HEK293 (cell line): ENCODE results near the gene OOSP2.

ENCODE experiments used
- CTCF ChIA-PET: fragments of 350-600 bp; formaldehyde crosslinking; extraction: SDS; loops from one replicate; lab custom pipeline; 2021; ENCODE audit warnings: antibody characterized with exemption; lab: Yijun Ruan, JAX
- POLR2A ChIA-PET: fragments of 300-600 bp; formaldehyde crosslinking; extraction: SDS; loops from one replicate; lab custom pipeline; 2020; ENCODE audit warnings: antibody characterized with exemption, inconsistent platforms; lab: Yijun Ruan, JAX
- H3K27ac ChIP-seq: fragments of 200-500 bp; sonication (Bioruptor generic); 2 replicates; pipeline ENCODE4 v1.5.1; 2014; ENCODE audit warnings: low read depth, low read length, control low read depth, inconsistent platforms; ENCODE audit errors: extremely low read depth
- H3K36me3 ChIP-seq, 2 experiments: fragments of 200-500 bp in 1 of 2; sonication (Bioruptor generic) in 1 of 2; 1 replicate in 1 of 2; 2 replicates in 1 of 2; pipeline ENCODE4 v1.5.1; 2014 to 2017; ENCODE audit warnings: inconsistent platforms in 2 of 2, low read length in 2 of 2; ENCODE audit not compliant: control insufficient read depth in 2 of 2, insufficient read depth in 1 of 2
- H3K4me1 ChIP-seq: fragments of 200-500 bp; sonication (Bioruptor generic); 2 replicates; pipeline ENCODE4 v1.5.1; 2014; ENCODE audit warnings: mild to moderate bottlenecking, low read length, inconsistent platforms; ENCODE audit not compliant: control insufficient read depth, insufficient read depth
- H3K4me3 ChIP-seq: 2 replicates; pipeline ENCODE4 v1.5.1; 2011; ENCODE audit warnings: low read depth, mild to moderate bottlenecking, control low read depth, low read length, moderate library complexity
- H3K9me3 ChIP-seq: fragments of 200-500 bp; sonication (Bioruptor generic); 2 replicates; pipeline ENCODE4 v1.5.1; 2014; ENCODE audit warnings: low read depth, low read length, inconsistent platforms; ENCODE audit not compliant: control insufficient read depth, insufficient read depth
- SP7 ChIP-seq: fragments of 450-650 bp; formaldehyde crosslinking; IDR thresholded peaks from 2 replicates; pipeline ENCODE4 v1.5.1; 2016; ENCODE audit warnings: missing biosample characterization, missing genetic modification characterization
- ZFP3 ChIP-seq: fragments of 450-650 bp; formaldehyde crosslinking; IDR thresholded peaks from 2 replicates; pipeline ENCODE4 v1.5.1; 2016; ENCODE audit warnings: low read depth, missing biosample characterization, missing genetic modification characterization
- ZNF132 ChIP-seq: fragments of 450-650 bp; formaldehyde crosslinking; IDR thresholded peaks from 2 replicates; pipeline ENCODE4 v1.5.1; 2017; ENCODE audit warnings: missing biosample characterization, missing genetic modification characterization, borderline replicate concordance
- ZNF138 ChIP-seq: fragments of 450-650 bp; formaldehyde crosslinking; IDR thresholded peaks from 2 replicates; pipeline ENCODE4 v1.5.1; 2016; ENCODE audit warnings: missing biosample characterization, missing genetic modification characterization, borderline replicate concordance
- ZNF140 ChIP-seq: fragments of 450-650 bp; formaldehyde crosslinking; IDR thresholded peaks from 2 replicates; pipeline ENCODE4 v1.5.1; 2016; ENCODE audit warnings: missing biosample characterization, missing genetic modification characterization
- ZNF174 ChIP-seq: fragments of 450-650 bp; formaldehyde crosslinking; IDR thresholded peaks from 2 replicates; pipeline ENCODE4 v1.5.0; 2017; ENCODE audit warnings: missing biosample characterization, mild to moderate bottlenecking, missing genetic modification characterization
- ZNF223 ChIP-seq: fragments of 450-650 bp; formaldehyde crosslinking; IDR thresholded peaks from 2 replicates; pipeline ENCODE4 v1.5.1; 2016; ENCODE audit warnings: missing biosample characterization, missing genetic modification characterization
- ZNF24 ChIP-seq: fragments of 450-650 bp; formaldehyde crosslinking; IDR thresholded peaks from 2 replicates; pipeline ENCODE4 v1.5.1; 2016; ENCODE audit warnings: missing biosample characterization, missing genetic modification characterization
- ZNF266 ChIP-seq: fragments of 450-650 bp; formaldehyde crosslinking; IDR thresholded peaks from 2 replicates; pipeline ENCODE4 v1.5.1; 2016; ENCODE audit warnings: missing biosample characterization, missing genetic modification characterization, low read depth
- ZNF292 ChIP-seq: fragments of 450-650 bp; formaldehyde crosslinking; IDR thresholded peaks from 2 replicates; pipeline ENCODE4 v1.5.1; 2016; ENCODE audit warnings: low read depth, missing biosample characterization, missing genetic modification characterization, borderline replicate concordance
- ZNF324 ChIP-seq: fragments of 450-650 bp; formaldehyde crosslinking; IDR thresholded peaks from 2 replicates; pipeline ENCODE4 v1.5.1; 2016; ENCODE audit warnings: missing biosample characterization, missing genetic modification characterization
- ZNF391 ChIP-seq: fragments of 450-650 bp; formaldehyde crosslinking; IDR thresholded peaks from 2 replicates; pipeline ENCODE4 v1.5.1; 2016; ENCODE audit warnings: low read depth, missing biosample characterization, missing genetic modification characterization, borderline replicate concordance
- ZNF416 ChIP-seq: fragments of 450-650 bp; formaldehyde crosslinking; IDR thresholded peaks from 2 replicates; pipeline ENCODE4 v1.5.1; 2016; ENCODE audit warnings: missing biosample characterization, missing genetic modification characterization
- ZNF423 ChIP-seq: fragments of 450-650 bp; formaldehyde crosslinking; IDR thresholded peaks from 2 replicates; pipeline ENCODE4 v1.5.1; 2016; ENCODE audit warnings: missing biosample characterization, missing genetic modification characterization
- ZNF521 ChIP-seq: fragments of 450-650 bp; formaldehyde crosslinking; IDR thresholded peaks from 2 replicates; pipeline ENCODE4 v1.5.1; 2017; ENCODE audit warnings: missing biosample characterization, mild to moderate bottlenecking, missing genetic modification characterization
- ZNF664 ChIP-seq: fragments of 450-650 bp; formaldehyde crosslinking; IDR thresholded peaks from 2 replicates; pipeline ENCODE4 v1.5.1; 2016; ENCODE audit warnings: missing biosample characterization, missing genetic modification characterization
- TF ChIP-seq, protein P1 (sequence below): fragments of 450-650 bp; IDR thresholded peaks from 2 replicates; pipeline ENCODE4 v1.5.1; 2018; ENCODE audit warnings: missing biosample characterization, missing genetic modification characterization
- TF ChIP-seq, protein P2 (sequence below): fragments of 450-650 bp; formaldehyde crosslinking; IDR thresholded peaks from 2 replicates; pipeline ENCODE4; 2016; ENCODE audit warnings: missing biosample characterization, missing genetic modification characterization
- TF ChIP-seq, protein P3 (sequence below): fragments of 450-650 bp; formaldehyde crosslinking; IDR thresholded peaks from 2 replicates; pipeline ENCODE4 v1.5.1; 2016; ENCODE audit warnings: missing biosample characterization, missing genetic modification characterization

Gene OOSP2

DNA sequence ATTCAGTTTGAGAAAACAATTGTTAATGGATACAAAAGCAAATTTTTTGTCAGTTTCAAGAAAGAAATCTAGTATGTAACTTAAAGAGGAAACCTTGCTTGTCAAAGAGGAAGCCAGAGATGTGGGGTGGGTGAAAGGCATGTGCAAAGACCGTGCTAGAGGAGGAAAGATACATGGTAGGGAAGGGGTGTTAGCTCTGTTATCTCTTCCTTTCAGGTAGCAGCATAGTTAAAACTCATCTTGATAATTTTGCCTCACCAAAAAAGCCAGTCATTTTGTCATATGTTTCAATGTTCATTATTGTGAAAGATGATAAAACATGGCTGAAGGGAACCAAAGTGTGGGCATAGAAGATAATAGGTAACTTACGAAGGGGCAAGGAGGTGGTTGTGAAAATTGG lies 45.7 kb downstream of the OOSP2 start (continued):
- no peak for TF ChIP-seq ZNF391
- no peak for TF ChIP-seq ZNF266
- no peak for TF ChIP-seq ZNF521 (tag by site-specific recombination)
- TF ChIP-seq ZNF664: no peak
- TF ChIP-seq ZNF140: no peak
- no peak for TF ChIP-seq ZNF174 (tag by site-specific recombination)
- TF ChIP-seq ZNF423 (tag by site-specific recombination): no peak
- TF ChIP-seq ZNF416 (tag by site-specific recombination): no peak
- TF ChIP-seq ZFP3 (tag by site-specific recombination): no peak

DNA sequence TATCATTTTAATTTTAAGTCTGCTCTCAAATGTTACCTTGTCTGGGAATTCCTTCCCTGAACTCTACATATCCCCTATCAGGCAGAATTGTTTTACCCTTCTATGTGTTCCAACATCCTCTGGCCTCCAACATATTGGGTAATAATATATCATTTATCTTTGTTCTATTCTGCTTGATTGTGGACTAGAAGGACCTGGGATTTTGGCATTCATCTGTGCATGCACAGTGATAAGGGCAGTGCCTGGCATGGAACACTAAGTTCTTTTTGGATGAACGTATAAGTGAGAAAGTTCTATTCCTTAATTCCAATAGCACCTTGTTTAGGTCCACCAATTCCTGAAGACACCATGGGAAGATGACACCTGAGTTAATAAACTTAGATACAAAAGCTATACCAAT lies 47.0 kb downstream of the OOSP2 start:
- TF ChIP-seq ZNF24 (tag by site-specific recombination): no peak
- TF ChIP-seq, protein P1, sequence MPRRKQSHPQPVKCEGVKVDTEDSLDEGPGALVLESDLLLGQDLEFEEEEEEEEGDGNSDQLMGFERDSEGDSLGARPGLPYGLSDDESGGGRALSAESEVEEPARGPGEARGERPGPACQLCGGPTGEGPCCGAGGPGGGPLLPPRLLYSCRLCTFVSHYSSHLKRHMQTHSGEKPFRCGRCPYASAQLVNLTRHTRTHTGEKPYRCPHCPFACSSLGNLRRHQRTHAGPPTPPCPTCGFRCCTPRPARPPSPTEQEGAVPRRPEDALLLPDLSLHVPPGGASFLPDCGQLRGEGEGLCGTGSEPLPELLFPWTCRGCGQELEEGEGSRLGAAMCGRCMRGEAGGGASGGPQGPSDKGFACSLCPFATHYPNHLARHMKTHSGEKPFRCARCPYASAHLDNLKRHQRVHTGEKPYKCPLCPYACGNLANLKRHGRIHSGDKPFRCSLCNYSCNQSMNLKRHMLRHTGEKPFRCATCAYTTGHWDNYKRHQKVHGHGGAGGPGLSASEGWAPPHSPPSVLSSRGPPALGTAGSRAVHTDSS: no peak
- TF ChIP-seq SP7 (tag by site-specific recombination): no peak
- no peak for TF ChIP-seq ZNF324 (tag by site-specific recombination)
- TF ChIP-seq, protein P2, sequence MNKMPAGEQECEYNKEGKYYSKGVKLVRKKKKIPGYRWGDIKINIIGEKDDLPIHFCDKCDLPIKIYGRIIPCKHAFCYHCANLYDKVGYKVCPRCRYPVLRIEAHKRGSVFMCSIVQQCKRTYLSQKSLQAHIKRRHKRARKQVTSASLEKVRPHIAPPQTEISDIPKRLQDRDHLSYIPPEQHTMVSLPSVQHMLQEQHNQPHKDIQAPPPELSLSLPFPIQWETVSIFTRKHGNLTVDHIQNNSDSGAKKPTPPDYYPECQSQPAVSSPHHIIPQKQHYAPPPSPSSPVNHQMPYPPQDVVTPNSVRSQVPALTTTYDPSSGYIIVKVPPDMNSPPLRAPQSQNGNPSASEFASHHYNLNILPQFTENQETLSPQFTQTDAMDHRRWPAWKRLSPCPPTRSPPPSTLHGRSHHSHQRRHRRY: no peak
- TF ChIP-seq, protein P3, sequence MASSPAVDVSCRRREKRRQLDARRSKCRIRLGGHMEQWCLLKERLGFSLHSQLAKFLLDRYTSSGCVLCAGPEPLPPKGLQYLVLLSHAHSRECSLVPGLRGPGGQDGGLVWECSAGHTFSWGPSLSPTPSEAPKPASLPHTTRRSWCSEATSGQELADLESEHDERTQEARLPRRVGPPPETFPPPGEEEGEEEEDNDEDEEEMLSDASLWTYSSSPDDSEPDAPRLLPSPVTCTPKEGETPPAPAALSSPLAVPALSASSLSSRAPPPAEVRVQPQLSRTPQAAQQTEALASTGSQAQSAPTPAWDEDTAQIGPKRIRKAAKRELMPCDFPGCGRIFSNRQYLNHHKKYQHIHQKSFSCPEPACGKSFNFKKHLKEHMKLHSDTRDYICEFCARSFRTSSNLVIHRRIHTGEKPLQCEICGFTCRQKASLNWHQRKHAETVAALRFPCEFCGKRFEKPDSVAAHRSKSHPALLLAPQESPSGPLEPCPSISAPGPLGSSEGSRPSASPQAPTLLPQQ (tag by site-specific recombination): no peak
- ChIA-PET POLR2A (no interaction called here), CTCF (no interaction called here)
- H3K36me3 ChIP-seq: no peaks in the 10 kb centered on the region
- no peak overlapping the region for H3K4me3 ChIP-seq
- no peaks in the 10 kb centered on the region for H3K9me3 ChIP-seq
- H3K4me1 ChIP-seq: no peaks in the 10 kb centered on the region
- no peak overlapping the region for H3K27ac ChIP-seq

DNA sequence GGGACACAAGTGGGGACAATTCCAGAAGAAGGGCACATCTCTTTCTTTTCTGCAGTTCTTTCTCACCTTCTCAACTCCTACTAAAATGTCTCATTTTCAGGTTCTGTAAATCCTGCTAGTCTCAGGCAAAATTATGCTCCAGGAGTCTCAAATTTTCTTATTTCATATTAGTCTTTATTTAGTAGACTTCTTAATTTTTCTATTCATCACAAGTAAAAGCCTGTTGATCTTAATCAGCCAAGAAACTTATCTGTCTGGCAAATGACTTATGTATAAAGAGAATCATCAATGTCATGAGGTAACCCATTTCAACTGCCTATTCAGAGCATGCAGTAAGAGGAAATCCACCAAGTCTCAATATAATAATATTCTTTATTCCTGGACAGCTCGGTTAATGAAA lies 48.2 kb downstream of the OOSP2 start, which contains the start of gene MS4A2:
Gene MS4A2 (plus strand): TSS at position 301 of the 400 bp plus-strand sequence. CDS start 102 bp downstream, outside the sequence.
- Histone ChIP-seq H3K36me3 (no peaks in the 10 kb centered on the region), H3K27ac (no peak within 1 kb of the TSS), H3K9me3 (no peaks in the 10 kb centered on the region), H3K4me1 (no peaks in the 10 kb centered on the region), H3K4me3 (no peak within 1 kb of the TSS)
- ChIA-PET CTCF (no interaction called here), POLR2A (no interaction called here)
- no peak for TF ChIP-seq ZNF138 (tag by site-specific recombination)
- TF ChIP-seq ZNF223 (tag by site-specific recombination): no peak
- TF ChIP-seq ZNF132 (tag by site-specific recombination): no peak
- no peak for TF ChIP-seq ZNF292 (tag by site-specific recombination)
